ENCODE data around the gene VWA5B1. TPM values are rescaled to one million over a fixed set of nuclear protein-coding genes. Genes with fewer than 3 reads are reported as not detected.

VWA5B1 gene
- total and polyA plus RNA-seq, 2 of the 4 experiments (the other 2 are of a cell fraction): not detected

Other genes starting within 250 kb of the VWA5B1 start
- not detected in 2 replicates for gene PLA2G5, start 220.7 kb upstream of the VWA5B1 start, total RNA-seq (2012; rRNA removed)
- gene PLA2G5, start 220.7 kb upstream of the VWA5B1 start, polyA plus RNA-seq (2012; rRNA removed): not detected in 2 replicates
- not detected in 2 replicates for gene PLA2G2D, start 171.3 kb upstream of the VWA5B1 start, total RNA-seq (2012; rRNA removed)
- not detected in 2 replicates for gene PLA2G2D, start 171.3 kb upstream of the VWA5B1 start, polyA plus RNA-seq (2012; rRNA removed)
- not detected in 2 replicates for gene PLA2G2F, start 151.6 kb upstream of the VWA5B1 start, total RNA-seq (2012; rRNA removed)
- gene PLA2G2F, start 151.6 kb upstream of the VWA5B1 start, polyA plus RNA-seq (2012; rRNA removed): not detected in 2 replicates
- gene UBXN10, start 104.8 kb upstream of the VWA5B1 start, total RNA-seq (2012; rRNA removed): not detected in 2 replicates
- not detected in 2 replicates for gene UBXN10, start 104.8 kb upstream of the VWA5B1 start, polyA plus RNA-seq (2012; rRNA removed)
- not detected in 2 replicates for gene PLA2G2C, start 104.4 kb upstream of the VWA5B1 start, total RNA-seq (2012; rRNA removed)
- not detected in 2 replicates for gene PLA2G2C, start 104.4 kb upstream of the VWA5B1 start, polyA plus RNA-seq (2012; rRNA removed)
- gene CAMK2N1, start 195.3 kb downstream of the VWA5B1 start, total RNA-seq (2012; rRNA removed): 10.2 and 28.9 TPM in 2 replicates
- 44.4 and 46.8 TPM in 2 replicates for gene CAMK2N1, start 195.3 kb downstream of the VWA5B1 start, polyA plus RNA-seq (2012; rRNA removed)
- gene MUL1, start 217.3 kb downstream of the VWA5B1 start, total RNA-seq (2012; rRNA removed): 19.7 and 21.1 TPM in 2 replicates
- 20.6 and 20.7 TPM in 2 replicates for gene MUL1, start 217.3 kb downstream of the VWA5B1 start, polyA plus RNA-seq (2012; rRNA removed)

All from IMR-90 (cell line).